Neural cell (in vitro differentiated cells): ENCODE results near the gene DIAPH2. TPM values are rescaled to one million over a fixed set of nuclear protein-coding genes. Genes with fewer than 3 reads are reported as not detected.

Experiments used
- H2AFZ ChIP-seq: fragments of 200-600, 300-800 bp; sonication (generic), shearing (Covaris generic); 2 replicates; pipeline ENCODE4 v1.6.0; 2014; ENCODE audit warnings: low read depth, mild to moderate bottlenecking, antibody characterized with exemption, low read length, moderate library complexity
- H3F3A ChIP-seq: fragments of 200-600 bp; shearing (Covaris generic); 2 replicates; pipeline ENCODE4 v1.6.1; 2016; ENCODE audit warnings: mild to moderate bottlenecking, moderate library complexity, mixed read lengths, antibody characterized with exemption, low read length; ENCODE audit not compliant: insufficient read depth, poor library complexity, severe bottlenecking
- H3K27ac ChIP-seq: fragments of 200-600, 300-800 bp; sonication (generic), shearing (Covaris generic); 2 replicates; pipeline ENCODE4 v1.5.1; 2014; ENCODE audit warnings: mild to moderate bottlenecking, low read length, moderate library complexity
- H3K27me3 ChIP-seq: fragments of 300-800, 200-600 bp; sonication (generic), shearing (Covaris generic); 2 replicates; pipeline ENCODE4 v1.6.0; 2014; ENCODE audit warnings: mild to moderate bottlenecking, low read depth, low read length, moderate library complexity; ENCODE audit not compliant: insufficient read depth
- H3K36me3 ChIP-seq: fragments of 300-800, 200-600 bp; sonication (generic), shearing (Covaris generic); 2 replicates; pipeline ENCODE4 v1.5.1; 2014; ENCODE audit warnings: mild to moderate bottlenecking, antibody characterized with exemption, low read length, moderate library complexity; ENCODE audit not compliant: insufficient read depth
- H3K4me2 ChIP-seq: fragments of 300-800, 200-600 bp; sonication (generic), shearing (Covaris generic); 2 replicates; pipeline ENCODE4 v1.6.0; 2014; ENCODE audit warnings: mild to moderate bottlenecking, low read length
- H3K4me3 ChIP-seq: fragments of 300-800, 200-600 bp; sonication (generic), shearing (Covaris generic); 2 replicates; pipeline ENCODE4 v1.5.1; 2014; ENCODE audit warnings: mild to moderate bottlenecking, low read length, moderate library complexity
- H3K79me2 ChIP-seq: fragments of 200-600 bp; shearing (Covaris generic); replicated peaks from 2 replicates; pipeline ENCODE4 v1.6.0; 2014; ENCODE audit warnings: mild to moderate bottlenecking, low read length, moderate library complexity; ENCODE audit not compliant: insufficient read depth
- H3K9ac ChIP-seq: fragments of 300-800, 200-600 bp; sonication (generic), shearing (Covaris generic); 2 replicates; pipeline ENCODE4 v1.6.1; 2016; ENCODE audit warnings: mild to moderate bottlenecking, low read length, mixed read lengths
- H3K9me2 ChIP-seq: fragments of 200-600 bp; shearing (Covaris generic); 2 replicates; pipeline ENCODE4 v1.6.1; 2016; ENCODE audit warnings: mild to moderate bottlenecking, low read length, mixed read lengths; ENCODE audit not compliant: insufficient read depth
- H3K9me3 ChIP-seq: fragments of 200-600, 300-800 bp; sonication (generic), shearing (Covaris generic); 2 replicates; pipeline ENCODE4 v1.6.1; 2016; ENCODE audit warnings: mild to moderate bottlenecking, mixed run types, low read length, moderate library complexity, mixed read lengths
- H4K20me1 ChIP-seq: fragments of 200-600 bp; shearing (Covaris generic); 2 replicates; pipeline ENCODE4 v1.6.1; 2016; ENCODE audit warnings: mild to moderate bottlenecking, mixed run types; ENCODE audit not compliant: insufficient read depth
- EP300 ChIP-seq: fragments of 450-650 bp; conservative IDR thresholded peaks from 2 replicates; pipeline ENCODE4 v1.6.1; 2014; ENCODE audit warnings: antibody characterized with exemption, mild to moderate bottlenecking, moderate library complexity; ENCODE audit not compliant: poor library complexity, severe bottlenecking
- EZH2 ChIP-seq: fragments of 200-600, 300-800 bp; shearing (Covaris generic), sonication (generic); IDR thresholded peaks from 2 replicates; pipeline ENCODE4 v1.6.1; 2014; ENCODE audit warnings: antibody characterized with exemption, low read length, borderline replicate concordance, mild to moderate bottlenecking; ENCODE audit not compliant: insufficient read depth, poor library complexity, severe bottlenecking
- MXI1 ChIP-seq: fragments of 450-650 bp; conservative IDR thresholded peaks from 2 replicates; pipeline ENCODE4 v1.6.1; 2014; ENCODE audit warnings: antibody characterized with exemption, mild to moderate bottlenecking; ENCODE audit not compliant: poor library complexity, severe bottlenecking
- POLR2AphosphoS5 ChIP-seq: IDR thresholded peaks from 2 replicates; pipeline ENCODE4 v1.6.1; 2012
- RAD21 ChIP-seq: fragments of 450-650 bp; conservative IDR thresholded peaks from 2 replicates; pipeline ENCODE4 v1.6.1; 2014; ENCODE audit warnings: antibody characterized with exemption, mild to moderate bottlenecking, moderate library complexity
- SMC3 ChIP-seq: fragments of 450-650 bp; conservative IDR thresholded peaks from 2 replicates; pipeline ENCODE4 v1.6.1; 2014; ENCODE audit warnings: antibody characterized with exemption, mild to moderate bottlenecking, moderate library complexity; ENCODE audit not compliant: poor library complexity
- TAF1 ChIP-seq: IDR thresholded peaks from 2 replicates; pipeline ENCODE4 v1.6.1; 2012; ENCODE audit warnings: low read depth
- polyA plus RNA-seq: library from polyadenylated mRNA; depleted of rRNA; stranded (reverse); fragments of >200 nt; gene quantifications from 2 replicates; pipeline ENCODE4 v1.2.3, GENCODE V29; 2014
- TF ChIP-seq, protein P1 (sequence below): IDR thresholded peaks from 2 replicates; pipeline ENCODE4 v1.6.1; 2012; ENCODE audit warnings: borderline replicate concordance
- TF ChIP-seq, protein P2 (sequence below): fragments of 450-650 bp; IDR thresholded peaks from 2 replicates; pipeline ENCODE4 v1.5.1; 2014; ENCODE audit warnings: antibody characterized with exemption, mild to moderate bottlenecking, moderate library complexity; ENCODE audit not compliant: poor library complexity, severe bottlenecking

DIAPH2 gene
- polyA plus RNA-seq, 1 donor from 2014 or later, result 0.07 TPM

DNA sequence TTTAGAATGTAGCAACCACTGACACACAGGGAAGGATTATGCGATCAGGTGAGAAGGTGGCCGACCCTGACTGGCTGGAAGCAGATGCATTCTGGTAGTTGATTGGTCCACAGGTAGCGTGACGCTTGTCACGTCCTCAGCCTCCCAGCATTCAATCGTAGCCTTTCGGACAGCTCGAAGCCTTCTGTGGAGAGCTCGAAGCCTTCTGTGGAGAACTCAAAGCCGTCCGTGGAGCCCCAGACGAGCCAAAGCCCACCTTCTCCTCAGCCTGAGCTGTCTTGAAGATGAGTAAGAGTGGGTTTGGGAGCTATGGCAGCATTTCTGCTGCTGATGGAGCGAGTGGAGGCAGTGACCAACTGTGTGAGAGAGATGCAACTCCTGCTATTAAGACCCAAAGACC, 199.4 kb downstream of the DIAPH2 start:
- Histone ChIP-seq H2AFZ (no peak overlapping the region), H3F3A (no peaks in the 10 kb centered on the region), H3K36me3 (no peaks in the 10 kb centered on the region), H3K4me2 (no peak overlapping the region), H3K27me3 (no peaks in the 10 kb centered on the region), H3K27ac (no peak overlapping the region), H3K9me2 (no peaks in the 10 kb centered on the region), H3K9ac (no peak overlapping the region), H3K4me3 (no peak overlapping the region), H3K79me2 (no peaks in the 10 kb centered on the region), H3K9me3 (no peaks in the 10 kb centered on the region), H4K20me1 (no peaks in the 10 kb centered on the region)
- no peak for TF ChIP-seq POLR2AphosphoS5
- TF ChIP-seq SMC3, result no peak
- no peak for TF ChIP-seq RAD21
- TF ChIP-seq EZH2, result no peak
- TF ChIP-seq, protein P1, sequence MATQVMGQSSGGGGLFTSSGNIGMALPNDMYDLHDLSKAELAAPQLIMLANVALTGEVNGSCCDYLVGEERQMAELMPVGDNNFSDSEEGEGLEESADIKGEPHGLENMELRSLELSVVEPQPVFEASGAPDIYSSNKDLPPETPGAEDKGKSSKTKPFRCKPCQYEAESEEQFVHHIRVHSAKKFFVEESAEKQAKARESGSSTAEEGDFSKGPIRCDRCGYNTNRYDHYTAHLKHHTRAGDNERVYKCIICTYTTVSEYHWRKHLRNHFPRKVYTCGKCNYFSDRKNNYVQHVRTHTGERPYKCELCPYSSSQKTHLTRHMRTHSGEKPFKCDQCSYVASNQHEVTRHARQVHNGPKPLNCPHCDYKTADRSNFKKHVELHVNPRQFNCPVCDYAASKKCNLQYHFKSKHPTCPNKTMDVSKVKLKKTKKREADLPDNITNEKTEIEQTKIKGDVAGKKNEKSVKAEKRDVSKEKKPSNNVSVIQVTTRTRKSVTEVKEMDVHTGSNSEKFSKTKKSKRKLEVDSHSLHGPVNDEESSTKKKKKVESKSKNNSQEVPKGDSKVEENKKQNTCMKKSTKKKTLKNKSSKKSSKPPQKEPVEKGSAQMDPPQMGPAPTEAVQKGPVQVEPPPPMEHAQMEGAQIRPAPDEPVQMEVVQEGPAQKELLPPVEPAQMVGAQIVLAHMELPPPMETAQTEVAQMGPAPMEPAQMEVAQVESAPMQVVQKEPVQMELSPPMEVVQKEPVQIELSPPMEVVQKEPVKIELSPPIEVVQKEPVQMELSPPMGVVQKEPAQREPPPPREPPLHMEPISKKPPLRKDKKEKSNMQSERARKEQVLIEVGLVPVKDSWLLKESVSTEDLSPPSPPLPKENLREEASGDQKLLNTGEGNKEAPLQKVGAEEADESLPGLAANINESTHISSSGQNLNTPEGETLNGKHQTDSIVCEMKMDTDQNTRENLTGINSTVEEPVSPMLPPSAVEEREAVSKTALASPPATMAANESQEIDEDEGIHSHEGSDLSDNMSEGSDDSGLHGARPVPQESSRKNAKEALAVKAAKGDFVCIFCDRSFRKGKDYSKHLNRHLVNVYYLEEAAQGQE, result no peak
- no peak for TF ChIP-seq EP300
- no peak for TF ChIP-seq TAF1
- TF ChIP-seq MXI1, result no peak
- TF ChIP-seq, protein P2, sequence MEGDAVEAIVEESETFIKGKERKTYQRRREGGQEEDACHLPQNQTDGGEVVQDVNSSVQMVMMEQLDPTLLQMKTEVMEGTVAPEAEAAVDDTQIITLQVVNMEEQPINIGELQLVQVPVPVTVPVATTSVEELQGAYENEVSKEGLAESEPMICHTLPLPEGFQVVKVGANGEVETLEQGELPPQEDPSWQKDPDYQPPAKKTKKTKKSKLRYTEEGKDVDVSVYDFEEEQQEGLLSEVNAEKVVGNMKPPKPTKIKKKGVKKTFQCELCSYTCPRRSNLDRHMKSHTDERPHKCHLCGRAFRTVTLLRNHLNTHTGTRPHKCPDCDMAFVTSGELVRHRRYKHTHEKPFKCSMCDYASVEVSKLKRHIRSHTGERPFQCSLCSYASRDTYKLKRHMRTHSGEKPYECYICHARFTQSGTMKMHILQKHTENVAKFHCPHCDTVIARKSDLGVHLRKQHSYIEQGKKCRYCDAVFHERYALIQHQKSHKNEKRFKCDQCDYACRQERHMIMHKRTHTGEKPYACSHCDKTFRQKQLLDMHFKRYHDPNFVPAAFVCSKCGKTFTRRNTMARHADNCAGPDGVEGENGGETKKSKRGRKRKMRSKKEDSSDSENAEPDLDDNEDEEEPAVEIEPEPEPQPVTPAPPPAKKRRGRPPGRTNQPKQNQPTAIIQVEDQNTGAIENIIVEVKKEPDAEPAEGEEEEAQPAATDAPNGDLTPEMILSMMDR, result no peak

DNA sequence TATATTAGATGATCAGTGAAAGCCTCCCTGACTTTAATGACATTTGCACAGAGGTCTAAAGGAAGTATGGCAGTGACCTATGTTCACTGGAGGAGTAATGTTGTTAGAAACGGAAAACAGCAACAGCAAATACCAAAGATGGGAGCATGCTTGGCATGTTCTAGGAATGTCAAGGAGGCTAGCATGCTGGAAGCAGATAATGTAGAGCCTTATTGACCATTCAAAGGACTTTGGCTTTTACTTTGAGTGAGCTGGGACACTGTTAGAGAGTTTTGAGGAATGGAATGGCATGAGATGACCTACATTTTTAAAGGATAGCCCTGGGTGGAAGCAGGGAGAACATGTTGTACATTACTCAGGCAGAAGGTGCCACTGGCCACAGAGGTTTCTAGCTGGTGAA, 205.1 kb downstream of the DIAPH2 start:
- Histone ChIP-seq H3F3A (no peaks in the 10 kb centered on the region), H4K20me1 (no peaks in the 10 kb centered on the region), H2AFZ (no peak overlapping the region), H3K79me2 (no peaks in the 10 kb centered on the region), H3K27ac (no peak overlapping the region), H3K9ac (no peak overlapping the region), H3K27me3 (no peaks in the 10 kb centered on the region), H3K9me3 (no peaks in the 10 kb centered on the region), H3K4me3 (no peak overlapping the region), H3K9me2 (no peaks in the 10 kb centered on the region), H3K4me2 (no peak overlapping the region), H3K36me3 (no peaks in the 10 kb centered on the region)
- TF ChIP-seq EP300, result no peak
- TF ChIP-seq SMC3, result no peak
- TF ChIP-seq EZH2, result no peak
- no peak for TF ChIP-seq RAD21
- no peak for TF ChIP-seq POLR2AphosphoS5
